ENCODE results near the gene PPP6R2.
"Not testable (repeated sequence)": the region's sequence is repeated elsewhere in the genome, so short reads cannot be mapped to it uniquely, and the experiment has no call there.

The PPP6R2 gene

GRCh38 chr22:50356186-50356585, 13.1 kb downstream of the PPP6R2 start:
- no peak overlapping the region for H3K4me3 ChIP-seq
- DNase-seq (ENCODE audit: low spot score) = no peak
- no peak for TF ChIP-seq CTCF (IDR thresholded peaks at IDR 0.05)
- no peak overlapping the region for H3K27ac ChIP-seq

GRCh38 chr22:50357222-50357621, 14.1 kb downstream of the PPP6R2 start:
- no peak for DNase-seq (ENCODE audit: low spot score)
- Histone ChIP-seq H3K4me3 (no peak overlapping the region), H3K27ac (no peak overlapping the region)
- TF ChIP-seq CTCF (IDR thresholded peaks at IDR 0.05) = no peak

GRCh38 chr22:50357756-50358155, 14.6 kb downstream of the PPP6R2 start:
- no peak for DNase-seq (ENCODE audit: low spot score)
- H3K27ac ChIP-seq = no peak overlapping the region
- no peak overlapping the region for H3K4me3 ChIP-seq
- no peak for TF ChIP-seq CTCF (IDR thresholded peaks at IDR 0.05)

GRCh38 chr22:50360578-50360977, 17.5 kb downstream of the PPP6R2 start:
- no peak overlapping the region for H3K4me3 ChIP-seq
- H3K27ac ChIP-seq = no peak overlapping the region
- no peak for TF ChIP-seq CTCF (IDR thresholded peaks at IDR 0.05)
- DNase-seq (ENCODE audit: low spot score) = no peak

- Histone ChIP-seq H3K4me3 (no peak overlapping the region), H3K27ac (no peak overlapping the region)
- no peak for TF ChIP-seq CTCF (IDR thresholded peaks at IDR 0.05)
- DNase-seq (ENCODE audit: low spot score) = no peak
Observed at GRCh38 chr22:50361222-50361621, 18.1 kb downstream of the PPP6R2 start.

- H3K4me3 ChIP-seq = no peak overlapping the region
- TF ChIP-seq CTCF (IDR thresholded peaks at IDR 0.05) = no peak
- no peak overlapping the region for H3K27ac ChIP-seq
- no peak for DNase-seq (ENCODE audit: low spot score)
Observed at GRCh38 chr22:50361688-50362087, 18.6 kb downstream of the PPP6R2 start.

- no peak for DNase-seq (ENCODE audit: low spot score)
- Histone ChIP-seq H3K27ac (no peak overlapping the region), H3K4me3 (no peak overlapping the region)
- no peak for TF ChIP-seq CTCF (IDR thresholded peaks at IDR 0.05)
Observed at GRCh38 chr22:50363166-50363802, 20.2 kb downstream of the PPP6R2 start.

GRCh38 chr22:50363803-50364194, 20.7 kb downstream of the PPP6R2 start:
- DNase-seq (ENCODE audit: low spot score); H3K4me3 ChIP-seq; H3K27ac ChIP-seq: not testable (repeated sequence)

Measured in coronary artery (tissue), 2 donors.